ENCODE measurements around the gene FBN1.

DNA sequence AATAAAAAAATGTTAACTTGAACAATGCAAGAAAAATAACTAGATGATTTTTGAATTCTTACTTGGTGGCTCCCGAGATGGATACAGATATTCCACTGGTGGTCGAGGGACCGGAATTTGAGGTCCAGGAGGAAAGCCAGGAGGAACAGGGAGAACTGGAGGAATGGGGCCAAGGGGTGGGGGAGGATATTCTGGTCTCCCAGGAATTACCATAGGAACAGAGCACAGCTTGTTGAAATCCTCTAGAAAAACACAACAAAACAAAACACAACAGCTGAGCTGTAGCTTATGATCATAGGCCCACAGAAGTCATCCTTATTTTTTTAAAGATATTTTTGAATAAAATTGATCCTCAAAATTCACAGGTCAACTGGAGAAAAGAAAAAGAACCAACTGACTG is 129.4 kb downstream of the FBN1 start:
- TF ChIP-seq ZBTB20 (CRISPR knock-in tag; IDR thresholded peaks at IDR 0.05; ENCODE audit: borderline replicate concordance, low read depth) (no peak), NFE2 (CRISPR knock-in tag; IDR thresholded peaks at IDR 0.05) (no peak), SIN3A (IDR thresholded peaks at IDR 0.05; ENCODE audit: borderline replicate concordance, low read depth, low read length) (no peak), MIER3 (CRISPR knock-in tag; IDR thresholded peaks at IDR 0.05; ENCODE audit: borderline replicate concordance) (no peak), MTA3 (CRISPR knock-in tag; IDR thresholded peaks at IDR 0.05) (no peak), MYC (CRISPR knock-in tag; IDR thresholded peaks at IDR 0.05; ENCODE audit: borderline replicate concordance) (no peak)
